Renal cortical epithelial cell (primary cell): Measurements from ENCODE around the gene RIPK4. TPM values are rescaled to one million over a fixed set of nuclear protein-coding genes. Genes with fewer than 3 reads are reported as not detected.
A peak's percentile ranks its signal among the peaks of the same experiment; 100 is the strongest.
"Not testable (repeated sequence)": the region's sequence is repeated elsewhere in the genome, so short reads cannot be mapped to it uniquely, and the experiment has no call there.

ENCODE experiments used
- DNase-seq: peaks from one replicate; pipeline ENCODE4 v3.0.0-alpha.2; 2011; ENCODE audit warnings: low read depth
- total RNA-seq: library from RNA; depleted of rRNA; stranded (reverse); fragments of >200 nt; gene quantifications from 2 replicates; pipeline ENCODE4 v1.2.3, GENCODE V29; 2014

RIPK4 gene
- total RNA-seq, 1 donor from 2014 or later, result 65.1 TPM

GRCh38 chr21:41737651-41738324 lies 29.1 kb downstream of the RIPK4 start:
- DNase-seq, result no peak

GRCh38 chr21:41736423-41736822 lies 30.4 kb downstream of the RIPK4 start:
- no peak for DNase-seq

GRCh38 chr21:41733951-41734689 lies 32.7 kb downstream of the RIPK4 start:
- no peak for DNase-seq

DNA sequence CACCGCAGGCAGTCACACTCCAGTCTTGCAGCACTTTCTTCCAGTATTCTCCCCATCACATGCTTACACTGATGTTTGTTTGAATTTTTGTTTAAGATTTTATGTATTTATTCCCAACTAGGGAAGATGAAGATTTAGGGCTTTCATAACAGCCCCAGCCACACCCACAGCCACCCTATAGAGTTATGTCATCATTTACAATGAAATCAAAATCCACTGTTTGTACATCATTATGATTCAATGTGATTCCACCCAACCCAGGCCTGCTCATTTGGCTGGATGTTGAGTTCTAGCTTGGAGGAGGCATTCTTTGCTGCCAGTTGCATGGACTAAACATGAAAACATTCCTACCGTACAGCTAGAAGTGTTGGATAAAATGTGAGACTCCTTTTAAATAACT lies 35.8 kb downstream of the RIPK4 start:
- no peak for DNase-seq

- no peak for DNase-seq
Measured at GRCh38 chr21:41730367-41730765, 36.5 kb downstream of the RIPK4 start.

DNA sequence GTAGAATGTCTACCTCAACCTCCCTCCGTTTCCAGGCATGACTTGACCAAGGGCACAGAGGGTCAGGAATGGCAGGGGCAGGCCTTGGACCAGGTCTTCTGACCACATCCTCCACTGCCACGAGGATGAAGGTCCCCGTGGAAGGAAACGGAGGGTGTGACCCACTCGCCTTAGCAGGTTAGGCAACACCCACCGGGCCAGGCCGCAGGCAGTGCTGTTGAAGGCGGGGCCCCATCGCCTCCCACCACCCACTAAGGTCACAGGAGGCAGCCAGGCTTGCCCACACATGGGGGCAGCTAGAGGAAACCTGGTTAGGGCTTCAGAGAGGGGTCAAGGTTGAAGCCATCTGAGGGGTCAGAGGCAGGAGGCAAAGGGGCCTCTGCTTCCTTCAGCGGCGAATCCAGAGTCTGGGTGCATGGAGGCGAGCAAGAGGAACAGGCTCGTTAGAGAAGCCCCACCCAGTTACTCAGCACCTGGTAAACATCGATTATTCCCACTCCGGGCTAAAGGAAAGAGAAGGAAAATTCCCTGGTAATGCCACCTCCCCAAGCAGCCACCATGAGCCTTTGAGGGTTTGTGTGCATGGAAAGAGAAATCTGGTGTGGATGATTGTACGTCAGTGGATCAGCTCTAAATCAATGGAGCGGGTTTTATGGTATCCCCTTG lies 37.0 kb downstream of the RIPK4 start:
- DNase-seq, result no peak

DNA sequence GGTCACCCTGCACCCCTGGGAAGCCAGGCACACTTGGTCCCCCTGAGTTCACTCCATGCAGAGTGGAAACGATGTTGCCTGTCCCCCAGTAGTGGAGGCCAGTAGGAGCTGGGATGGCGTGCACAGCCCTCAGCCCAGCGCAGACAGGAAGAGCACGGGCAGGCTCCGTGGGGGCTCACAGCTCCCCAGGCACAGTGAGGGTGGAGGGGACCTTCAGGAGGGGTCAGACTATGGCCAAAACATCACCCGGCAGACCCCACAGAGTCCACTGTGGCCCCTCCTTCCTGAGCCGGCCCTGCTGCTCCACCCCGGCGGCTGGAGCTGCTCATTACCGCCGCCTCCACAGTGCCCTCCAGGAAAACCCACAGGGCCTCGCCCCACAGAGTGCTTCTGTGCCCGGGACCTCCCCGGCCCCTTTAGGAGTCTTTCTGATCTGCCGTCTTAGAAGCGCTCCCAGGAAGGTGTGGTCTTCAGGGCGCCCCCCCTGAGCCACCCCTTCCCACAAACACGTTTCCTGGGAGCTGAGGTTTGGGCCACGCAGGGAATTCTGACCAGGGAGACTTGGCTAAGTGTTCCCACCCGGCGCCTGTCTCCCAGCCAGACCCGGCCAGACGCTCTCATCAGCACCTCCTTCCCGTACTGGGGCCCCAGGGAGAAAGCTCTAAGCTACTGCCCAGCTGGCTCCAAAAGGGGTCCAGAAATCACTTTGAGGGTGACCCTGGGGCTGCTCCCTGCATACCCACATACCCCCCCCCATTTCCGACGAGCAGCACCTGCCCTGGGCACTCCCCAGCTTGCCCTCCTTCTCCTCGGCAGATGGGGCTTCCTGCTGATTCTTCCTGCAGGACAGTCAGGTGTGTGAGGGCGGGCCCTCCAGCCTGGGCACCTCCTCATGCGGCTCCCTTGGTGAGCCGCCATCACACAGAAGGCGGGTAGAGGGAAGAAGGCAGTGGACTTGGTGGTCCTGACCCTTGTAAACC lies 38.8 kb downstream of the RIPK4 start:
- DNase-seq, result no peak

DNA sequence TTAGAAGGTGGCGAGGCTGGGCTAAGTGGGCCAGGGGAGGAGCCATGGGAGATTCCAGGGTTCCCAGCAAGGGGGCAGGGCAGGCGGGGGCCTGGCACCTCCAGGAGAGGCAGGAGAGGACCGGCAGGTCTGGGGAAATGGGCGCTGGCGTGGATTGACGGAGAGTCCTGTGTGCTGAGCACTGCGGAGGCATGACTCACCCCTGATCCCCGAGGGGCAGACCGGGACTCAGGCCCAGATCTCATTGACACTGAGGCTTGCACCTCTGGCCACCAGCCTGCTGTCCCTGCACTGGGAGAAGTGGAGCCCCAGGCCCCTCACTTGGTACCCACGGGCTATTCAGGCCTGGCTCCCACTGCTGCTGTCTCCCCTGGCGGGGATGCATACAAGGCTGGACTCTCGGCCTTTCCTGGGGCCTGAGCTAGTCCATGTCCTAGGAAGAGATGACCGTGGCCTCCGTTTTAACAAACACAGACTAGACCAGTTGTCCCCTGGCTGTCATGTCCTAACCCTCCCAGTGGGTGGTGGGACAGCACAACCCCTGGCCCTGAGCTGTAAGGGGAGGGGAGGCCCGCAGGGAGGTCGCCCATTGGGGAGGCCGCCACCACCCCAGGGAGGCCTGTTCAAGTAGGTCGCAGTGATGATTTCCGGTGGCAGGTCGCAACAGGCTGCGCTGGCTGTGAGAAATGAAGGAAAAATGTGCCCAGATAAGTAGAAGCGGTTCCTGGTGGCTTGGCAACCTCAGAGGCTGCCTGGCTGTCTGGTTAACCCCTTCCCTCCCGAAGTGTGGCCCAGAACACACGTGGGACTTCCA lies 39.7 kb downstream of the RIPK4 start:
- peak; percentile 54 for DNase-seq

- DNase-seq, result no peak
Measured at GRCh38 chr21:41726630-41726969, 40.3 kb downstream of the RIPK4 start.

DNA sequence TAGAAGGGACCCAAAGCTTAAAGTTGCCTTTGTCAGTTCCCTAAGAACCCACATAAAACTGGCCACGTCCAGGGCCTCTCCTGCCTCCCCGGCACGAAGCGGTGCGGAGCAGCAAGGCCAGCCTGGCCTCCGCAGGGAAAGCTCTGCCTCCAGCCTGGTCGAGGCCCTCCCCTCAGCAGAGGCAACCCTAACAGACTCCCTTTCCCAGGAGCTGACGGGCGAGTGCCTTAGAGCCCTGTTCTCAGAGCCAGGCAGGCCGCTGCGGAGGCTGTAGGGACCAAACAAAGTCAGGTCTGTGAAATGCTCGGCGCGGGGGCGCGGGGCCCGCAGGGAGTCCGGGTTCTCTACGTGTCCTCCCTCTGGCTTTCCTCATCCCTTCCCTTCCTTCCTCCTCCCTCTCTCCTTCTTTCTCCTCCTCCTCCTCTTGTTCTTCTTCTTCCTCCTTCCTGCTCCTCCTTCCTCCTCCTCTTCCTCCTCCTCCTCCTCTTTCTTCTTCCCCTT lies 40.7 kb downstream of the RIPK4 start:
- DNase-seq, result no peak

DNA sequence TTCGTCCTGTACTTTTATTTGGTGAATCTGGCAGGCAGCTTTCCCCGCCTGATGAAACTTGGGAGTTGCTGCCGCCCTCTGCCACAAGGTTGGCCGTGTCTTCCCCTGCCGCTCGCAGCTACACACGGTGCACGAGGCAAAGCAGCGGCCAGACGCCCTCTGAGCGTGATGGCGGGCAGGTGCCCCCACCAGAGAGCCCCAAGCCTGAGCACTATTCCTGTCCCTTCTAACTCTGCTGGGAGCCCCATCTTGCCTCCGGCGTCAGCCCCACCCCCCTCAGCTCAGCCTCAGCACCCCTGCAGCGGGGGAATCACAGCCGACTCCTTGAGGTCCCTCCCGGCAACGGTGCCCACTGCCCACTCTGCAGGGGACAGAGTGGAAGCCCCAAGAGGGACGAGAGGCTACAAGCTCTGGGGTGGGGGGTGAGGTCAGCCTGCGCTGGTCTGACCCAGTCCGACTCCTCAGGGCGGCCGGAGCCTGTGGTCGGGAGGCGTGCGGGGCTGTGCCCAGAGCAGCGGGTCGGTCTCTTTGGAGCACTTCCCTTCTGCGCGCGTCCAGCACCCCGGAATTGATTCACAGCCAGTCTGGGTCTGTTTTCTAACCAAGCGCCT lies 41.3 kb downstream of the RIPK4 start:
- no peak for DNase-seq

GRCh38 chr21:41723835-41724234 lies 43.0 kb downstream of the RIPK4 start:
- not testable (repeated sequence) for DNase-seq

GRCh38 chr21:41722052-41723018 lies 44.5 kb downstream of the RIPK4 start:
- no peak for DNase-seq

DNA sequence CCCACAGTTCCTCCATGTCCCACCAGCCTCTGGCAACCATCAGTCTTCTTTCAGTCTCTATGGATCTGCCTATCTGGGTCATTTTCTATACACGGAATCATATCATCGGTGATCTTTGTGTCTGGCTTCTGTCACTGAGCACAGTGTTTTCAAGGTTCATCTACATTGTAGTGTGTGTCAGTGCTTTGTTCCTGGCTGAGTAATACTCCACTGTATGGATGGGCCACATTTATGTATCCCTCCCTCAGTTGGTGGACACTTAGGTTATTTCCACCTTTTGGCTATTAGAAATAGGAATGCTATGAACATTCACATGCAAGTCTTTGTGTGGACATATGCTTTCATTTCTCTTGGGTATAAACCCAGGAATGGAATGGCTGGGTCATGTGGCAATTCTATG lies 46.6 kb downstream of the RIPK4 start:
- DNase-seq, result no peak

GRCh38 chr21:41719691-41720090 lies 47.2 kb downstream of the RIPK4 start:
- DNase-seq, result no peak

DNA sequence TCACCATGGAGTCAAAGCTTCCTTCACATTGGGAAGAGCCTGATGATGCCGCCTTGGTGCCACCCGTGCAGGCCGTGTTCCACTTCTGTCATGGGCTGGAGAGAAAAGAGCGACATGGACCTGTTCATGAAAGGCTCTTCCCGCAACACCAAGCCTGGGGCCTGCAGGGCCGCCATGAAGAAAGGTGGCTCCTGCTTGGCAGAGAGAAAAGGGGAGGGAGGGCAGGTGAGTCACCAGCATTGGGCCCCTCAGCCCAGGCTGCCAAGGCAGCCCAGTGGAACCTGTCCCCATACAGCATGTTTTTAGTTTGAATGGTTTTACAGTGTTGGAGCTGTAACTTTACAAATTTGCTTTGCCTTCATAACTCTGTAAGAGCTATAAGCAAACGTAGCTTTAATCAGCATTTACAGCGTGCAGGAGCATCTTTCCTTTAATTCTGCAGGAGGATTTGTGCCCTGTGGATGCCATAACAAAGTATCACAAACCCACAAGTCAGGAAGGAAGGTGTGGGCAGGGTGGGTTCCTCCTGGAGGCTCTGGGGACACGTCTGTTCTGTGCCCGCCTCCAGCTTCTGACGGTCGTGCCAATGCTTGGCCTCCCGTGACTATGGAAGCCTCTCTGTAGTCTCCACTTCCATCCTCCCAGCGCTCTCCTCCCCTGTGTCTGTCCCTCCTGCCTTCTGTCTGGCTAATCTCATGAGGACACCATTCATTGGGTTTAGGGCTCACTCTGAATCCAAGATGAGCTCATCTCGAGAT lies 49.1 kb downstream of the RIPK4 start:
- no peak for DNase-seq

- DNase-seq, result no peak
Measured at GRCh38 chr21:41716751-41717150, 50.1 kb downstream of the RIPK4 start.

GRCh38 chr21:41715649-41716281 lies 51.1 kb downstream of the RIPK4 start:
- peak; percentile 66 for DNase-seq
